ENCODE results near the gene ZC2HC1C. TPM values are rescaled to one million over a fixed set of nuclear protein-coding genes. Genes with fewer than 3 reads are reported as not detected.
A peak's percentile ranks its signal among the peaks of the same experiment; 100 is the strongest.

ZC2HC1C gene
- total and polyA plus RNA-seq, 9 of the 15 experiments (the other 6 are each of a cell fraction or from before 2014, with no cell fraction given): 6.3 to 9.2 (median 7.7) TPM

GRCh38 chr14:75126679-75127473 is 57.4 kb downstream of the ZC2HC1C start, which contains the start of gene NEK9 (continued):
- TF ChIP-seq PHF8 (IDR thresholded peaks at IDR 0.05; ENCODE audit: borderline replicate concordance, low read length): peak; percentile 93
- peak; percentile 40; the same call in 1 of the 2 replicates for TF ChIP-seq MTA2 (IDR thresholded peaks at IDR 0.05; ENCODE audit: low read depth)
- TF ChIP-seq HDAC1 (IDR thresholded peaks at IDR 0.05): 0 out of 4 replicates have a peak, but pooled peaks of 1 of the 2 experiments have one; percentile 11
- TF ChIP-seq CUX1 (CRISPR knock-in tag; IDR thresholded peaks at IDR 0.05): no peak
- TF ChIP-seq TCFL5 (CRISPR knock-in tag; conservative IDR thresholded peaks at IDR 0.05): no peak
- TF ChIP-seq KDM4B (IDR thresholded peaks at IDR 0.05; ENCODE audit: borderline replicate concordance in 2 of 2, low read depth in 1 of 2): peak in 1 of 2 experiments; percentile 54; a peak in 1 of 4 replicates
- TF ChIP-seq ATF6 (CRISPR knock-in tag; IDR thresholded peaks at IDR 0.05): 0 out of 2 replicates have a peak, but pooled peaks have one; percentile 4
- TF ChIP-seq FIP1L1 (IDR thresholded peaks at IDR 0.05; ENCODE audit: low read depth, low read length, poor library complexity, severe bottlenecking): peak; percentile 46
- TF ChIP-seq SRSF7 (optimal IDR thresholded peaks at IDR 0.05; ENCODE audit: low read depth, low read length): no peak
- TF ChIP-seq MXI1 (IDR thresholded peaks at IDR 0.05; ENCODE audit: low read depth, low read length): no peak
- peak in 1 of 2 experiments; percentile 35 for TF ChIP-seq AFF1 (IDR thresholded peaks at IDR 0.05; ENCODE audit: low read depth in 1 of 2, partially characterized antibody in 2 of 2)

Data from K562 (cell line).